Hematopoietic multipotent progenitor cell treated with erythropoietin and hydrocortisone succinate and interleukin-3 and kit ligand, for 8 days (in vitro differentiated cells): ENCODE results near the gene SORCS2.

ENCODE experiments used
- DNase-seq: peaks from one replicate; pipeline ENCODE4 v3.0.0-alpha.2; 2015

Gene SORCS2

GRCh38 chr4:7648544-7649395, 456.4 kb downstream of the SORCS2 start:
- DNase-seq, result no peak

DNA sequence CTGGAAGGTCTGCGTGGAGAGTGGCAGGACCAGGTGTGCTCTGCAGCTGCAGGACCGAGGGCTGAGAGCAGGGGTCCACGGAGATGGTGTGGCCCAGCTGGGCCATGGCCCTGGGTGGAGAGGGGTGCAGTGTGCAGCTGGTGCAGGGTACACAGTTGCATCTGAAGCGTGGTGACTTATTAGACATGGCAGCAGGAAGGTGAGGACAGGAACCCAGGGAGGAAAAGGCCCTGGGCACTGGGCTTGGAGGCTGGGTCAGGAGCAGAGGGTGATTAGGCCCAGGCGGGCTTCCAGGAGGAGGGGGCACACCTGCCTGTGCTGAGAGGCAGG, 457.0 kb downstream of the SORCS2 start:
- DNase-seq, result no peak

DNA sequence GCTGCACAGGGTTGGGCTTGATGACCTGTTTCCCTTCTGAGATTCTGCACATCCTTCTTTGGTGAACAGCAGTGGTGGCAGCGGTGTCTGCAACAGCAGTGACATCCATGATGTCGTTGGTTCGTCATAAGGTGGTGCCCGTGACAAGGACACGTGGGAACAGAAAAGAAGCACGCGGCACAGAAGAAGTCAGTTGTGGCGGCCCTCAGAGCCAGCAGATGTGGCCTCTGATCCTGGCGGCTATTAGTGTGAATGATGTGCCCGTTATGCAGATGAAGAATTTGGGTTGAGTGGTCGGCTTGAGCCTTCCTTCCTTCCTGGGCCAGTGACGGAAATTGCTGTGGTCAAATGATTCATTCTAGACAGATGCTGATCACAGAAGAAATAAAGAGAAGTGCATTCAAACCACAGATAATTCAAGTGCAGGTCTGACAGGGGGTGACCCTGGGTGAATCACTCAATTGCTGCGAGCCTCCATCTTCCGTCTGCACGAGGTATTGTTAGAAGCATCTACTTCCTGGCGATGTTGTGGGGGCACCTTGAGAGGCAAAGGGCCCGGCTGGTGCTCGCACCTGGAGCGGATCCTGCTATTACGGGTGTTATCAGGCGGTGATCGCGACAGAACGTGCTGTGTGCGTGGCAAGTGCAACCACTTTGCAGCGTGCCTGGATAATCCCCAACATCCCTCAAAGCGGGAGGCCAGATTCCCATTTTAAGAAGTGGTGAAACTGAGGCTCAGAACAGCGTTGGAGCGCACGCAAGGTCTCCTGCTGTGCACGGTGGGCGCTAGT, 457.6 kb downstream of the SORCS2 start:
- peak; percentile 37 for DNase-seq

GRCh38 chr4:7650606-7651385, 458.5 kb downstream of the SORCS2 start:
- no peak for DNase-seq

DNA sequence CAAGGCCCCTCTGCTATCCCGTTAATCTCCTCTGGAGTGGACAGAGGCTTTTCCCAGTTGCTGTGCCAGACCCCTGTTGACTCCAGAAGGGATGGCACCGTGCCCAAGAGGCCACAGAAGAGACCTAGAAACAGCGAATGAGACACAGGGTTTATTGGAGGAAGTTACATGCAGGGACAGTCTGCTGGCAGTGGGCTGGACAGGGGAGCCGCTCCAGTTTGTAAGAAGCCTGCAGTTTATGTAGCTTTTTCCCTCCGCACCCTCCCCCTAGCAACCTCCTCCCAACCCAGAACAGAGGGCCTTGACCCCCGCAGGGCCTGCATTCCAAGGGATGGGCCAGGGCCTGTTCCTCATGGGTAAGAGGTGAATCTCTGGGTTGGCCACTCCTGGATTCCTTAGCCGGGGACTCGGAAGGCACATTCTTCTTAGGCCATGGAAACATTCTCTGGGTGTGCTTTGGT, 459.2 kb downstream of the SORCS2 start:
- DNase-seq, result no peak

- DNase-seq, result no peak
Observed at GRCh38 chr4:7652006-7652405, 459.7 kb downstream of the SORCS2 start.

- DNase-seq, result no peak
Observed at GRCh38 chr4:7652451-7652881, 460.1 kb downstream of the SORCS2 start.

GRCh38 chr4:7652906-7653305, 460.6 kb downstream of the SORCS2 start:
- DNase-seq, result no peak

- no peak for DNase-seq
Observed at GRCh38 chr4:7653510-7654369, 461.4 kb downstream of the SORCS2 start.

DNA sequence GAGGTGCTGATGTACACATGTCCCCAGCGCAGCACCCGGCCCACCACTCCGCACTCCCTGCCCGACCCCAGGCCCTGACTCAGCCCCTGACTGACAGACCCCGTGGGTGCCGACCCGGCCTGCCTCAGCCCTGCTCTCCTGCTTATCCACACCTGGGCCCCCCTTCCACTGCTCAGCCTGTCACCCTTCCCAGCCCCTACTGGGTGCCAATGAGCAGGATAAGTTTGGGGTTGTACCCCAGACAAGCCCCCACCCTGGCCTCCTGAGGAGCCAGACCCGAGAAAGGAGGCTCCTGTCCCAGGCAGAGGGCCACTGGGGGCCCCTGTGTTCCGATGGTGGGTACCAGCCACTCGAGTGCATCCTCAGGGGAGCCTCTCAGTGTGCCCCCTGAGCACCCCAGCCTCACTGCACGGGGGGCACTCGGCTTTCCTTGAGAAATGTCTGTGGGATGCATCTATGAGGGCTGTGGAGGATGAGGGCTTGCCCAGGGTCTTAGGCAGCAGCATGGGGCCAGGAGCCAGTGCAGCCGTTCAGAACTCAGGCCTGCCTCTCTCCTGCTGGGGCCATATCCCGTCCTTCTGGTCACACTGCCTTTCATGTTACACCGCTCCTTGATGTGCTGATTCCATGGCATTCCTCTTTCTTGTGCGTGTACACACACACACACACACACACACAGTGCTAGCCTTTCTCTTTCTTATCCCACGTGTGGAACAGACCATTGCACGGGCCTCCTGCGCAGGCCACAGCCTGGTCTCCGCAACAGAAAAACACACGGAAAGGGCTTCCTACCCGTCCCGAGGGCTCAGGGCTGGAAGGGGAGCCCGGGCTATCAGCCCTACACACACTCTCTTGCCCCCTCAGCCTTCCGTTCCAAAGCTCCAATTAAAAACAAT, 462.5 kb downstream of the SORCS2 start:
- DNase-seq, result no peak

DNA sequence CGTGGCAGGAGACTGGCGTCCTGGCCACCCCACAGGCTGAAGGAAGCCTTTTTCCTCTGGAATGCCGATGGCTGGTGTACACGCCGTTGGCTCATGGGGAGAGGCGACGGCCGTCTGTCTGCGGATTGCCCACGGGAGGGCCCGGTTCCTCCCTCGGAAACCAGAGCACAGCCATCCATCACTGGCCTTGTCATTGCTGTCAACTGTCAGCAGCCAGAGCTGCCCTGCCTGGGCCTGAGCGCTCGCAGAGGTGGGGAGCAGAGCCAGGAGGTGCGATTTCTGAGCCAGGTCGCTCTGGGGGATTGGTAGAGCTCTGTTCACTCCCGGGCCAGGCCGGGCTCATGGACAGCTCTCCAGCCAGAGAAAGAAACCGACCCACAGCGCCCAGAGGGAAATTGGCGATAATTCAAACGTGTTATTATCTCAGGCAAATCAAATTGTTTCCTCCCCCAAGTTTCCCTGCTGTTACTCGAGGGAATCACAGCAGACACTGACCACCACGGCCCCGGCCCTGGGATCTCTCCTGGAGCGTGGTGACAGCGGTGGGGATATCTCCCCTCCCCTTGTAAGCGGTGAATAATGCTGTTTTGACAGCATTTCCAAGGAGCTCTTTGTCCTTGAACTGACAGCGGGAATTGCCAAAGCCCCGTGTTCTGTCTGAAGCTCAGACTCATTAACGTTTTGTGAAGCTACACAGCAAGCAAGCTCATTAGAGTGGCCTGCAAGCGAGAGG, 463.3 kb downstream of the SORCS2 start:
- DNase-seq, result no peak

GRCh38 chr4:7656244-7656800, 464.0 kb downstream of the SORCS2 start:
- DNase-seq, result no peak

GRCh38 chr4:7657545-7658297, 465.4 kb downstream of the SORCS2 start:
- DNase-seq, result no peak

- no peak for DNase-seq
Observed at GRCh38 chr4:7658341-7659204, 466.2 kb downstream of the SORCS2 start.

DNA sequence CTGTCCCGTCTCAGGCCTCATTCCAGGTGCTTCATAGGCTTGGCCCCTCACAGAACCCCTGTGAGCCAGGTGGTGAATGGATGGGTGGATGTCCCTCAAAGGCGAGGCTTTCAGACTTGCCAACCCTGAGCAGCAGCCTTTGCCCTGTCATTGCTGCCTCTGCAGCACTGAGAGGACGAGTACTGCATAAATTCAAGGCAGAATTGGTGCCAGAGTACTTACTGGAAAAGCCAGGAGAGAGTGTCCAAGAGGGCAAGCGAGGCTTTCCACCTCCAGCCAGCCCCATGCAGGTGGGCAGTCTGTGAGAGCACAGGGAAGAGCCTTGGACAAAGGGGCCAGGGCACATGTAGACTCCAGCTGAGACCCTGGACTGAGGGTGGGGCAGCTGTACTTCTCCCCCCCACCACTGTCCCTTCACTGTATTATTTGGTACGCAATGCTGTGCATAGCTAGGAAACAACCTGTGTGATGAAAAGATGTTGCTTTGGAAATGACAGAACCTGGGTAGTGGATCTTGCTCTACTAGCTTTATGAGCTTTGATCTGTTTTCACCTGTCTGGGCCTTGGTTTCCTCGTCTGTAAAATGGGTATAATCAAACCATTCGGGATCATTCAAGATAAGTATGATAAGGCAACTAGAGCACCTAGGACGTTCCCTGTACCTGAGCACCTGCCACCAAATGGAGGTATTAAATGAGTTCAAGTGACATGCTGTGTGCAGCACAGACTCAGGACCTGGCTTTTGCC, 467.3 kb downstream of the SORCS2 start:
- no peak for DNase-seq

- no peak for DNase-seq
Observed at GRCh38 chr4:7660176-7661039, 468.1 kb downstream of the SORCS2 start.
